Loucy (cell line): ENCODE measurements around the gene AFAP1L1.

Source experiments
- EZH2phosphoT487 ChIP-seq: fragments of 200-600 bp; IDR thresholded peaks from 2 replicates; pipeline ENCODE4 v1.6.1; 2018; ENCODE audit warnings: antibody characterized with exemption, mild to moderate bottlenecking, moderate library complexity, borderline replicate concordance
- TF ChIP-seq, protein P1 (sequence below): fragments of 200-600 bp; sonication (generic); conservative IDR thresholded peaks from 2 replicates; pipeline ENCODE4 v1.5.1; 2014; ENCODE audit warnings: mild to moderate bottlenecking, antibody characterized with exemption, low read length

- TF ChIP-seq, protein P1, sequence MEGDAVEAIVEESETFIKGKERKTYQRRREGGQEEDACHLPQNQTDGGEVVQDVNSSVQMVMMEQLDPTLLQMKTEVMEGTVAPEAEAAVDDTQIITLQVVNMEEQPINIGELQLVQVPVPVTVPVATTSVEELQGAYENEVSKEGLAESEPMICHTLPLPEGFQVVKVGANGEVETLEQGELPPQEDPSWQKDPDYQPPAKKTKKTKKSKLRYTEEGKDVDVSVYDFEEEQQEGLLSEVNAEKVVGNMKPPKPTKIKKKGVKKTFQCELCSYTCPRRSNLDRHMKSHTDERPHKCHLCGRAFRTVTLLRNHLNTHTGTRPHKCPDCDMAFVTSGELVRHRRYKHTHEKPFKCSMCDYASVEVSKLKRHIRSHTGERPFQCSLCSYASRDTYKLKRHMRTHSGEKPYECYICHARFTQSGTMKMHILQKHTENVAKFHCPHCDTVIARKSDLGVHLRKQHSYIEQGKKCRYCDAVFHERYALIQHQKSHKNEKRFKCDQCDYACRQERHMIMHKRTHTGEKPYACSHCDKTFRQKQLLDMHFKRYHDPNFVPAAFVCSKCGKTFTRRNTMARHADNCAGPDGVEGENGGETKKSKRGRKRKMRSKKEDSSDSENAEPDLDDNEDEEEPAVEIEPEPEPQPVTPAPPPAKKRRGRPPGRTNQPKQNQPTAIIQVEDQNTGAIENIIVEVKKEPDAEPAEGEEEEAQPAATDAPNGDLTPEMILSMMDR, result no peak
- TF ChIP-seq EZH2phosphoT487, result no peak
Measured at GRCh38 chr5:149279661-149280060, 8.0 kb downstream of the AFAP1L1 start.
